ENCODE measurements around the gene FAM193B. TPM values are rescaled to one million over a fixed set of nuclear protein-coding genes. Genes with fewer than 3 reads are reported as not detected.
"Not testable (repeated sequence)": the region's sequence is repeated elsewhere in the genome, so short reads cannot be mapped to it uniquely, and the experiment has no call there.

FAM193B gene
- total RNA-seq, 2 donors from 2014 or later, result 79.6 to 105 TPM

DNA sequence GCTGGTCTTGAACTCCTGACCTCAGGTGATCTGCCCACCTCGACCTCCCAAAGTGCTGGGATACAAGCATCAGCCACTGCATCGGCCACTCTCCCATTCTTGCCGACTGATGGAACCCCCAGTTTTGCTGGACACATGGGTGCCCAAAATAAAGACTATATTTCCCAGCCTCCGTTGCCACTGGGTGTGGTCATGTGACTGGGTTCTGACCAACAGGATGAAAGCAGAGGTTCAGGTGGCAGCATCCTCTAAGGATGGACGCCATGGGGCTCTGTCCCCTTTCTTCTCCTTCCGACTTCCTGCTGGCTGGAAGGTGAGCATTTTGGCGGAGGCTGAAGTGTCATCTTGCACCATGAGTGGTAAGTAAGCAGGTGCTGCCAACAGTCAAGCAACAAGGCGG is 67.2 kb downstream of the FAM193B start:
- Mint-ChIP-seq H3K36me3 (ENCODE audit: insufficient read depth in 2 of 2) (peaks cover 2 to 6% of the 10 kb centered on the region in 2 donors), H3K27me3 (ENCODE audit: low read depth) (no peaks in the 10 kb centered on the region), H3K9me3 (no peaks in the 10 kb centered on the region), H3K4me3 (no peak overlapping the region), H3K4me1 (ENCODE audit: low read depth) (peaks cover 5% of the 10 kb centered on the region), H3K27ac (no peak overlapping the region)
- no peak for ATAC-seq (replicated peaks in 1 of 2)
- DNase-seq, result no peak

DNA sequence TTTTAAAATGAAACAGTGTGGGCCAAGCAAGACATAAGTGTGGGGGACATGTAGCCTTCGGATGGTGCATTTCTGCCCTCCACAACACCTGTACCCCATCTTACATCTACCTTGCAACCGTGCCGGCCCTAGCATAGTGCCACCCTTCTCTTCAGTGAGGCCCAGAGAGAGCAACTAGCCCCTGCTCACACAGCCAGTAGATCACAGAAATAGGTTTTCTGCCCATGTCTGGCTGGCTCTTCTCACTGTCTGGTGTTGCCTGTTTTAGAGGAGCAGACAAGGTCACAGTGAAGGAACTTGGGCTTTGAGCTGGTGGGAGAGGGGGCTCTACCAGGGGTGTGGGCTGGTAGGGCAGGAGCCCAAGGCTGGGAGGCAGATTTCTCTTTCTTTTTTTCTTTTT is 68.1 kb downstream of the FAM193B start:
- H3K36me3 Mint-ChIP-seq (ENCODE audit: insufficient read depth in 2 of 2), result peaks cover 1 to 5% of the 10 kb centered on the region in 2 donors
- H3K27ac Mint-ChIP-seq, result no peak overlapping the region
- no peak for DNase-seq
- peaks cover 5% of the 10 kb centered on the region for H3K4me1 Mint-ChIP-seq (ENCODE audit: low read depth)
- no peak overlapping the region for H3K4me3 Mint-ChIP-seq
- ATAC-seq (replicated peaks in 1 of 2), result no peak
- H3K27me3 Mint-ChIP-seq (ENCODE audit: low read depth), result no peaks in the 10 kb centered on the region
- no peaks in the 10 kb centered on the region for H3K9me3 Mint-ChIP-seq

DNA sequence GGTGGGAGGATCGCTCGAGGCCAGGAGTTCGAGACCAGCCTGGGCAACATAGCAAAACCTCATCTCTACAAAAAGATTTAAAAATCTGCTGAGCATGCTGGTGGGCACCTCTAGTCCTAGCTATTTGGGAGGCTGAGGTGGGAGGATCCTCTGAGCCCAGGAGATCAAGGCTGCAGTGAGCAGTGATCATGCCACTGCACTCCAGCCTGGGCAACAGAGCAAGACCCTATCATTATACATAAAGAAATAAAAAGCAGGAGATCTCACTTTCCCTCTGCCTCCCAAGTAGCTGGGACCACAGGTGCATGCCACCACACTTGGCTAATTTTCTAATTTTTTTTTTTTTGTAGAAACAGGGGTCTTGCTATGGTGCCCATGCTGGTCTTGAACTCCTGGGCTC is 68.6 kb downstream of the FAM193B start:
- H3K4me3 Mint-ChIP-seq; H3K27ac Mint-ChIP-seq; ATAC-seq (replicated peaks in 1 of 2); H3K36me3 Mint-ChIP-seq (ENCODE audit: insufficient read depth in 2 of 2); H3K27me3 Mint-ChIP-seq (ENCODE audit: low read depth); H3K9me3 Mint-ChIP-seq; H3K4me1 Mint-ChIP-seq (ENCODE audit: low read depth); DNase-seq: not testable (repeated sequence)

DNA sequence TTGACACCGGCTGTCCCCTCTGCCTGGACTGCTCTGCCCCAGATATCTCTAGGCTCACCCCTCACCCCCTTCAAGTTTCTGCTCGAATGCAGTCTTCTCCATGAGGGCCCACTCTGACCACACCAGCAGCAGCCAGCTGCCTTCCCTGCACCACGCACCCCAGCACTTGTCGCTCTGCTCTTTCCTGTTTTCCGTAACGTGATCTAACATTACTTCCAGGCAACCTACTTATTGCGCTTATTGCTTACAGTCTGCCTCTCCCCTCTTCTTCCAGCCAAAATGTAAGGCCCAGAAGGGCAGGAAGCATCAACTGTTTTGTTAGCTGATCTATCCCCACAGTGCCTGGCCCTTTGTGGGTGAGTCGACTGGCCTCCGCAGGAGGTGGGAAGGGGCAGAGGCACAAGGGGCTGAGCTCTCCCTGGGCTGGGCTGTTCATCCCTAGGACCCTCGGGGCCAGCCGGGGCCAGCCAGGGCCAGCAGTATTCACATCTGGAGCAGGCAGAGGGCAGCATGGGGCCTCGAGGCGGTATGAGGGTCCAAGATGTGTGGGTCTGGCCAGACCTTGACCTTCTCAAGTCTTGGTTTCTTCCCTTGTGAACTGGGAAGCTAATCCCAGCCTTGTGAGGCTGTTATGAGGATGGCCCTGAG is 69.3 kb downstream of the FAM193B start:
- H3K4me3 Mint-ChIP-seq, result no peak overlapping the region

DNA sequence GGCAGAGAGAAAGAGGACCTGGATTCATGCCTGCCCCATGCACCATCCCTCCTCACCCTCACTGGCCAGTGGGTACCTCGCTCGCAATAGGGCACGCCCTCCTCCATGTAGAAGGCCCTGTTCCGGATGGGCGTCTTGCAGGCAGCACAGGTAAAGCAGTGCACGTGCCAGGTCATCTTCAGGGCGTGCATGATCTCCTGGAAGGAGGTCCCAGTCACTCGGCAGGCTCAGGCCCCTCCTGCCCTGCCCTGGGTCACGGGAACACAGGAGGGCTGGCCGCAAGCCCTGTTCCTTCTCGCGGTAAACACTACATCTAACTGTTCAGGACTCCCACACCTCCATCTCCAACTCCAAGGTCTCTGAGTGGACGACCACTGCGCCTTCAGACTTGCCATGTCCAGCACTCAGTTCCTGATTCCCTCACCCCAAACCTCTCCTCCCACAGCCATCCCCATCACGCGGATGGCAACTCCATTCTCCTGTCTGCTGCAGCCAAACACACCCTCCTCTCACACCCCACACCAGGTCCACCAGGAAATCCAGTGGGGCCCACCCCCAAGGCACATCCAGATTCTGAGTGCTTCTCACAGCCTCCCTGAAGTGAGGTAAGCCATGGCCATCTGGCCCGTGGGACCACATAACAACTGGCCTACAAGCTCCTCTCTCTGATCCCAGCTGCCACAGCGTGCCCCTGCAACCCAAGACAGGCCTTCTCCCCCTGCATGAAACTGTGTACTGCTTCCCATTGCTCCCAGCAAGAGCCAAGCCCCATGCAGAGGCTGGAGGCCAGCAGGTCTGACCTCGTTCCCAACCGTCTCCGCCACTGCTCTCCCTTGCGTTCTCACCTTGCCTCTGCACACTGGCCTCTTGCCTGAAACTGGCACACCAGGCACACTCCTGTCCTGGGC is 70.1 kb downstream of the FAM193B start:
- DNase-seq (no peak), ATAC-seq (replicated peaks in 1 of 2) (no peak)
- Mint-ChIP-seq H3K36me3 (ENCODE audit: insufficient read depth in 2 of 2) (peaks cover 0 to 1% of the 10 kb centered on the region in 2 donors), H3K27me3 (ENCODE audit: low read depth) (no peaks in the 10 kb centered on the region), H3K9me3 (no peaks in the 10 kb centered on the region), H3K4me1 (ENCODE audit: low read depth) (peaks cover 19% of the 10 kb centered on the region), H3K4me3 (no peak overlapping the region), H3K27ac (no peak overlapping the region)

More for the DNA sequence above, 69.3 kb downstream of the FAM193B start:
- Mint-ChIP-seq H3K4me1 (ENCODE audit: low read depth) (peaks cover 11% of the 10 kb centered on the region), H3K36me3 (ENCODE audit: insufficient read depth in 2 of 2) (peaks cover 0 to 3% of the 10 kb centered on the region in 2 donors), H3K27ac (no peak overlapping the region), H3K27me3 (ENCODE audit: low read depth) (no peaks in the 10 kb centered on the region), H3K9me3 (no peaks in the 10 kb centered on the region)
- ATAC-seq (replicated peaks in 1 of 2) (no peak), DNase-seq (no peak)

DNA sequence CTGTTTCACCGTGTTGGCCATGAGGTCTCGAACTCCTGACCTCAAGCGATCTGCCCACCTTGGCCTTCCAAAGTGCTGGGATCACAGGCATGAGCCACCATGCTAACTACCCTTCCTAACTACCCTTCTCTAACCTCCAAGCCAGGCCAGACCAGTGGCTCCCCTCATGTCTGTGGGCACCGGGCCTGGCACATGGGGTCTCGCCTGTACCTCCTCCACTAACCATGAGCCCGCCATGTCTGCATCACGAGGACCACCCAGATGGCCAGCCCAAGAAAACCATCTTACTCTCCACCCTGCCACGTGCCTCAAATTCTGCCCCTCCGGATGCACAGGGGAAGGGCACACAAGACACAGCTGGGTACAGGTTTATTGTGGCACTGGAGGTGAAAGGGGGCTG is 71.3 kb downstream of the FAM193B start:
- H3K4me3 Mint-ChIP-seq, result no peak overlapping the region
- H3K4me1 Mint-ChIP-seq (ENCODE audit: low read depth), result peaks cover 31% of the 10 kb centered on the region
- ATAC-seq (replicated peaks in 1 of 2) (no peak), DNase-seq (no peak)
- H3K27ac Mint-ChIP-seq, result peak overlapping the region; percentile 36
- no peaks in the 10 kb centered on the region for H3K9me3 Mint-ChIP-seq
- H3K27me3 Mint-ChIP-seq (ENCODE audit: low read depth), result no peaks in the 10 kb centered on the region
- H3K36me3 Mint-ChIP-seq (ENCODE audit: insufficient read depth in 2 of 2), result peaks cover 2 to 5% of the 10 kb centered on the region in 2 donors

DNA sequence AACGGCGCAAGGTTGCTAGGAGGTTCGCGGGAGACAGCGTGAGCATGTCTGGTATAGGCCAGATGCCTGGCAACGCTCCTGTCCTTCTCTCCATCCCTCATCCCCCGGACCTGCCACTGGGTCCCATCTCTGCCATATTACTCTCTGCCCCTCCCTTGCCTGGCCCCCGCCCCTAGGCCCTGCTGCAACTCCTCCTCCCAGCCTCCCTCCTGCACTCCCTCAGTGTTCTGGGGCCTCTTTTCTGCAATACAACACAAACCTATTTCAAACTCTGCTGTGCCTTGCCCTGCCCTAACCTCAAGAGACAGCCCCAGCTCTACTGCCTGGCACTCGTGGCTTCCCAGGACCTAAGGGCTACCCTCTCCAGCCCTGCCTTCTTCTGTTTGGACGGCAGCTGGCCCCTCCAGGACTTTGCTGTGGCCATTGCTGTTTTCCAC is 72.0 kb downstream of the FAM193B start:
- Mint-ChIP-seq H3K4me1 (ENCODE audit: low read depth) (peaks cover 36% of the 10 kb centered on the region), H3K27ac (peak overlapping the region; percentile 36), H3K27me3 (ENCODE audit: low read depth) (no peaks in the 10 kb centered on the region), H3K4me3 (no peak overlapping the region), H3K36me3 (ENCODE audit: insufficient read depth in 2 of 2) (peaks cover 2 to 5% of the 10 kb centered on the region in 2 donors), H3K9me3 (no peaks in the 10 kb centered on the region)
- DNase-seq (no peak), ATAC-seq (replicated peaks in 1 of 2) (no peak)

DNA sequence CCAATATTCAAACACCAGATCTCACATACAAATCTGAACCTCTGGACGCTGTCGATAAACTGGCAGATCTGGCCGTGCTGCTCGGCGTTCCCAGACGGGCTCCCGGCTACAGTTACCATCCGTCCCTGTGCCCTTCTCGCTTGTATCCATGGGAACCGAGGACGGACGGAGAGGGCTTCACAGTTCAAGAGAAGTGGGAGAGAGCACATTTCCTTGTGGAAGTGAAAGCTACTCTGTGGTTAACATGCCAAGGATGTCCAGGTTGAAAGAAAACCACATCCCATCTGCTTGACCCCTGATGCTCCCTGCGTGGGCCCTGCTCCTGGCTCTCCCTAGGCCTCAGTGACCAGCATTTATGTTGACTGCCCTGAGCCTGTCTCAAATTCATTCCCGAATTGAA is 74.6 kb downstream of the FAM193B start:
- H3K9me3 Mint-ChIP-seq, result no peaks in the 10 kb centered on the region
- H3K27ac Mint-ChIP-seq, result peak overlapping the region; percentile 100
- no peak for DNase-seq
- peaks cover 2 to 5% of the 10 kb centered on the region in 2 donors for H3K36me3 Mint-ChIP-seq (ENCODE audit: insufficient read depth in 2 of 2)
- H3K4me1 Mint-ChIP-seq (ENCODE audit: low read depth), result peaks cover 58% of the 10 kb centered on the region
- H3K4me3 Mint-ChIP-seq, result no peak overlapping the region
- no peaks in the 10 kb centered on the region for H3K27me3 Mint-ChIP-seq (ENCODE audit: low read depth)
- no peak for ATAC-seq (replicated peaks in 1 of 2)

DNA sequence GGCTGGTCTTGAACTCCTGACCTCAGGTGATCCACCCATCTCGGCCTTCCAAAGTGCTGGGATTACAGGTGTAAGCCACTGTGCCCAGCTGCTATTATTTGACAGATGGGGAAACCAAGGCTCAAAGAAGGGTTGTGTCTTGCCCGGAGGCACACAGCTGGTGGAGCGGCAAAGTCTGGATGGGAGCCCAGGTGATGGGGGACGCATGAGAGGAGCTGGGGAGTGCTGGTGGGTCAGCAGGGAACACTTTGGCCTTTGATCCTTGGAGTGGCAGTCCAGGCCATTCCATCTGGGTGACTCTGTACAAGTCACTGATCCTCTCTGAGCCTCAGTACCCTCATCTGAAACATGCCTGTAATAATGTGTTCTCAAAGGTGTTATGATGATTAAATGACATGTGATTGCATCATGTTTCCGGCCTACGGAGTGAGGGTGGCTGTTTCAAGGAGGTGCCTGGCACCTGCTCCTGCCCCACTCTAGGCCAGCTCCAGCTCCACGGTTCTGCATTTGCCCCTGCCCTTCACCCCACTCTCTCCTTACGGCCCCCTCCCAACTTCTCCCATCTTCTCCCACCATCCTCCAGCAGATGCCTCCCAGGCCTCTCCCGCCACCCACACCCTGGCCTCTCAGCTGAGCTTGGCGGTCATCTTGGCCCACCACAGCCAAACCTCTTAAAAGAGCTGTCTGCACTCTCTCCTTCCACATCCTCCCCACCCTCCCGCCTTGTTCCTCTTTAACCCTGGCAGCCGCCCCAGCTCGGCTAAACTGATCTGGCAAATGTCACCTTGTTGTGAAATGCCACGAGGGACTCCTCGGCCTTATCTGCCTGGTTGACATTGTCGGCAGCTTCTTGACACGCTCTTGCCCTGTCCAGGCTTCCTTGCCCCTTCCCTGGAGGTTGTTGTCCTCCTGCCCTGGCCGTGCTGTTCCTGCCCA is 75.4 kb downstream of the FAM193B start:
- DNase-seq (peak; percentile 60 to 75), ATAC-seq (replicated peaks in 1 of 2) (peak; percentile 87 to 88)
- H3K4me1 Mint-ChIP-seq (ENCODE audit: low read depth), result peaks cover 66% of the 10 kb centered on the region
- peaks cover 5% of the 10 kb centered on the region for H3K27me3 Mint-ChIP-seq (ENCODE audit: low read depth)
- H3K36me3 Mint-ChIP-seq (ENCODE audit: insufficient read depth in 2 of 2), result peaks cover 4 to 8% of the 10 kb centered on the region in 2 donors
- no peaks in the 10 kb centered on the region for H3K9me3 Mint-ChIP-seq
- peak overlapping the region; percentile 60 to 74 for H3K4me3 Mint-ChIP-seq
- H3K27ac Mint-ChIP-seq, result peak overlapping the region; percentile 100

DNA sequence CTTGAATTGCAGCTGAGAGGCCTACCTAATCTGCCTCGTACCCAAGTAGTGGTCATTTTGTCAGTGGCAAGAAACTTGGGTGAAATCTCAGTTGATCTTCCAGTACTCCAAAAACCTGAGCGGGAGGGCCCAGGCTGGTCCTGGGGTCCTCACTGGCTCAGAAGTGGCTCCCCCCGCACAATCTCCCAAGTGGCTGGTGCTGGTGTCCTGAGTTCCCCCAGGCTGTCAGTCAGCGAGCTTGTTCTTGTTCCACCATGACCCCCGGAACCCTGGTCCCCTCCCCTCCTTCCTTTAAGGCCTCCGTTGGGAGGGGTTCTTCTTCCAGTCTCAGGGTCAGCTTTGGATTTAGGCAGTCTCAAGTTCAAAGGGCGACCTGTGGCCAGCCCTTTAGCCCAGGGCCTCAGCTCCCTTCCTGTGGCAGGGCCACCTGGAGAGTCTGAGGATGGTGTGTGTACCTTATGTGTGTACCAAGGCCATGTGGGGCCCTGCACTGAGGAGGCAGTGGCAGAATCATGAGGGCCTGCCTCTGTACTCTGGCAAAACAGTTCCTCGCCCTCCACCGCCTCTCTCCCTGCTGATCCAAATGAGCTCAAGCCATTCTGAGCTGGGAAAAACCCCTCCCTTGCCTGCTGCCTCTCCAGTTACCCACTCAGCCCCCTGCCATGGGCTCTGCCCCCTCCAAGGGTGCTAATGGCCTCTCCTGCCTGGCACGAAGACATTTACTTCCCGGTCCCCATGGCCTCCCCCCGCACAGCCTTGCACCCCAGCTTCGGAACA is 76.5 kb downstream of the FAM193B start:
- Mint-ChIP-seq H3K27me3 (ENCODE audit: low read depth) (peaks cover 7% of the 10 kb centered on the region), H3K4me1 (ENCODE audit: low read depth) (peaks cover 65% of the 10 kb centered on the region), H3K36me3 (ENCODE audit: insufficient read depth in 2 of 2) (peaks cover 4 to 7% of the 10 kb centered on the region in 2 donors), H3K9me3 (no peaks in the 10 kb centered on the region), H3K4me3 (peak overlapping the region in 1 of 2 donors; percentile 74), H3K27ac (peak overlapping the region; percentile 100)
- ATAC-seq (replicated peaks in 1 of 2) (no peak), DNase-seq (no peak)

DNA sequence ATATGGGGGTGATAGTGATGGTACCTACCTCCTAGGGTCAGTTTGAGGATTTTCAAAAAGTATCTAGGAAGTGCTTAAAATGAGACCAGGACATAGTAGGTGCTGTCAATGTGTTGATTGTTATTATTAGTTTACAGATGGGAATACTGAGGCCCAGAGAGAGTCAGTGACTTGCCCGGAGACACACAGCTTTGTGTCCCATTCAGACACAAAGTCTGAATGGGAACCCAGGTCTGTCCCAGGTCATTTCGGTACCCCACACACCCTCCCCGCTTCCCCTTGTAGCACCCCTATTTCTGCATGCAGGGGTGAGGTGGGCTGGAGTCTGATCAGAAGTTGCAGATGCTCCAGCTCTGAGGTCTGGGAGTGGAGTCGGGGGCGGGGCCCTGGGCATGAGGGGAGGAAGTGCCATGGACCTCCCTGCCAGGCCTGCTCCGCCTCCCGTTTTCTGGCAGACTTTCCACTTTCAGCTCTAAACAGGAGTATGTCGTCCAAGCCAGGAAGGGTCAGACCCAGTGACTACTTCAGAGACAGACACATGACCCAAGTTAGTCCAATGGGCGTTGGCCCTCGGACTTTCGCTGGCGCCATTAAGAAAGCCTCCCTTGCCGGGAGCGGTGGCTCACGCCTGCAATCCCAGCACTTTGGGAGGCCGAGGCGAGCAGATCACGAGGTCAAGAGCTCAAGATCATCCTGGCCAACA is 77.7 kb downstream of the FAM193B start:
- ATAC-seq (replicated peaks in 1 of 2) (no peak), DNase-seq (no peak)
- Mint-ChIP-seq H3K4me3 (peak overlapping the region; percentile 33 to 38), H3K36me3 (ENCODE audit: insufficient read depth in 2 of 2) (peaks cover 4 to 7% of the 10 kb centered on the region in 2 donors), H3K4me1 (ENCODE audit: low read depth) (peaks cover 69% of the 10 kb centered on the region), H3K27ac (peak overlapping the region; percentile 10), H3K27me3 (ENCODE audit: low read depth) (peaks cover 7% of the 10 kb centered on the region), H3K9me3 (no peaks in the 10 kb centered on the region)
